Keratinocyte (primary cell): ENCODE results near the gene P4HB. TPM values are rescaled to one million over a fixed set of nuclear protein-coding genes. Genes with fewer than 3 reads are reported as not detected.

ENCODE experiments used
- DNase-seq: peaks from one replicate; pipeline ENCODE4 v3.0.0-alpha.2; 2011; ENCODE audit warnings: low read depth, missing footprints, low spot score
- FAIRE-seq: peaks from 2 replicates; lab custom pipeline; 2011; peaks lifted over from hg19 to GRCh38; lab: Jason Lieb, UNC
- H2AFZ ChIP-seq: 2 replicates; pipeline ENCODE4 v1.6.0; 2012; ENCODE audit warnings: low read length, control low read depth, inconsistent platforms; ENCODE audit not compliant: control insufficient read depth
- H3K27ac ChIP-seq: 2 replicates; pipeline ENCODE4 v1.5.1; 2011; ENCODE audit warnings: low read length; ENCODE audit not compliant: control insufficient read depth, insufficient read depth
- H3K27me3 ChIP-seq: 3 replicates; pipeline ENCODE4 v1.6.0; 2011; ENCODE audit warnings: low read length; ENCODE audit not compliant: control insufficient read depth, insufficient read depth; ENCODE audit errors: extremely low read depth
- H3K36me3 ChIP-seq, 2 experiments: 2 replicates in 1 of 2; 3 replicates in 1 of 2; pipeline ENCODE4 v1.5.1; 2011; ENCODE audit warnings: low read length in 2 of 2, mild to moderate bottlenecking in 1 of 2; ENCODE audit not compliant: control insufficient read depth in 2 of 2, insufficient read depth in 2 of 2; ENCODE audit errors: extremely low read depth in 1 of 2
- H3K4me1 ChIP-seq: 3 replicates; pipeline ENCODE4 v1.5.1; 2011; ENCODE audit warnings: low read length; ENCODE audit not compliant: control insufficient read depth, insufficient read depth; ENCODE audit errors: extremely low read depth
- H3K4me2 ChIP-seq: 3 replicates; pipeline ENCODE4 v1.6.0; 2011; ENCODE audit warnings: low read depth, low read length; ENCODE audit not compliant: control insufficient read depth, insufficient read depth; ENCODE audit errors: extremely low read depth
- H3K4me3 ChIP-seq, 3 experiments: fragments of 200-600 bp in 1 of 3; sonication (generic) in 1 of 3; 2 replicates in 2 of 3; 3 replicates in 1 of 3; pipeline ENCODE4 v1.5.1; 2011 to 2016; ENCODE audit warnings: low read length in 3 of 3, mild to moderate bottlenecking in 3 of 3, control low read depth in 2 of 3, inconsistent platforms in 1 of 3, low read depth in 1 of 3, mixed read lengths in 1 of 3, mixed run types in 1 of 3, moderate library complexity in 1 of 3; ENCODE audit not compliant: control insufficient read depth in 2 of 3, insufficient read depth in 2 of 3; ENCODE audit errors: extremely low read depth in 1 of 3
- H3K79me2 ChIP-seq: 2 replicates; pipeline ENCODE4 v1.6.0; 2012; ENCODE audit warnings: low read length; ENCODE audit not compliant: control insufficient read depth, insufficient read depth
- H3K9ac ChIP-seq: 3 replicates; pipeline ENCODE4 v1.6.0; 2011; ENCODE audit warnings: low read length; ENCODE audit not compliant: control insufficient read depth, insufficient read depth; ENCODE audit errors: extremely low read depth
- H3K9me1 ChIP-seq: 3 replicates; pipeline ENCODE4 v1.6.0; 2011; ENCODE audit warnings: low read length; ENCODE audit not compliant: control insufficient read depth, insufficient read depth; ENCODE audit errors: extremely low read depth
- H3K9me3 ChIP-seq: 2 replicates; pipeline ENCODE4 v1.5.1; 2012; ENCODE audit warnings: low read depth, low read length; ENCODE audit not compliant: control insufficient read depth
- H4K20me1 ChIP-seq: 3 replicates; pipeline ENCODE4 v1.6.0; 2011; ENCODE audit warnings: low read length; ENCODE audit not compliant: control insufficient read depth, insufficient read depth; ENCODE audit errors: extremely low read depth
- EZH2 ChIP-seq: IDR thresholded peaks from one replicate; pipeline ENCODE4 v1.6.1; 2012; ENCODE audit warnings: inconsistent platforms, mild to moderate bottlenecking, low read length, moderate library complexity
- dilution Hi-C: fragments of 300-500 bp; cut with MboI; formaldehyde crosslinking; loops from one replicate; pipeline ENCODE4 v1.7.0; 2020; ENCODE audit warnings: low sequenced_read_pairs; ENCODE audit not compliant: extremely low pct_ligation_motif_present
- polyA plus RNA-seq, 5 experiments: library from polyadenylated mRNA; depleted of rRNA in 3 of 5; stranded (reverse) in 3 of 5; stranded (forward) in 1 of 5; unstranded in 1 of 5; fragments of >200 nt; gene quantifications; 1 replicate in 1 of 5; 2 replicates in 3 of 5; 3 replicates in 1 of 5; pipeline versions ENCODE4 v1.2.1 to v1.2.3, GENCODE V29; 2011 to 2012; ENCODE audit warnings: missing spikeins in 2 of 5, low read depth in 1 of 5, low replicate concordance in 1 of 5
- TF ChIP-seq, protein P1 (sequence below), 3 experiments: IDR thresholded peaks in 1 of 3; conservative IDR thresholded peaks in 1 of 3; optimal IDR thresholded peaks in 1 of 3; 2 replicates in 2 of 3; 3 replicates in 1 of 3; pipeline versions ENCODE3 to v1.5.1; 2011; ENCODE audit warnings: low read length in 3 of 3, mild to moderate bottlenecking in 3 of 3, moderate library complexity in 2 of 3, control low read depth in 1 of 3, inconsistent platforms in 1 of 3; ENCODE audit not compliant: insufficient read depth in 2 of 3; ENCODE audit errors: extremely low read depth in 1 of 3

The P4HB gene
- polyA plus RNA-seq, 1 donor (not counting 4 experiments of a cell fraction or from before 2014, with no cell fraction given): 149 TPM

DNA sequence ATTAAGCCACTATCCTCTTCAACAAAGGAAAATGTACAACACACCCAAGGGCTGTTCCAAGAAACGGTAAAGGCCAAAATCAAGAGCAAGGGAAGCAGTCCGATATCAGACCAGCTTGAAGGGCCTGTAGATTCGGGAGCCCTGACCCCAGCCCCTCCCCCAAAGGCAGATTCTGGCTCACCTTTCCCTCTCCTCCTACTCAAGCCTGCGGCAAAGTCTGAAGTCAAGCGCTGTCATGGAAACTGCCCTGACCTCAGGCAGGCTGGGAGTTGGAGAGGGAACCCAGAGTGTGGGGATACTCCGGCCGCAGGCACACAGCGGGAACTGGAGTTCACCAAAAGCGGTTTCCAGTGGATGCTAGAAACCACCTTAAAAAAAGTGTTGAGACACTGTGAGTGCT lies 29.3 kb upstream of the P4HB start:
- DNase-seq: no peak
- Histone ChIP-seq H3K27ac (no peak overlapping the region), H3K79me2 (peaks cover 64% of the 10 kb centered on the region), H3K27me3 (no peaks in the 10 kb centered on the region), H3K36me3 (peaks cover 38 to 44% of the 10 kb centered on the region in 2 experiments), H3K4me3 (no peak overlapping the region), H3K9ac (no peak overlapping the region), H4K20me1 (no peaks in the 10 kb centered on the region), H3K9me1 (no peaks in the 10 kb centered on the region), H3K4me2 (no peak overlapping the region), H3K4me1 (peaks cover 13% of the 10 kb centered on the region), H3K9me3 (no peaks in the 10 kb centered on the region), H2AFZ (no peak overlapping the region)
- no peak for FAIRE-seq
- TF ChIP-seq, protein P1, sequence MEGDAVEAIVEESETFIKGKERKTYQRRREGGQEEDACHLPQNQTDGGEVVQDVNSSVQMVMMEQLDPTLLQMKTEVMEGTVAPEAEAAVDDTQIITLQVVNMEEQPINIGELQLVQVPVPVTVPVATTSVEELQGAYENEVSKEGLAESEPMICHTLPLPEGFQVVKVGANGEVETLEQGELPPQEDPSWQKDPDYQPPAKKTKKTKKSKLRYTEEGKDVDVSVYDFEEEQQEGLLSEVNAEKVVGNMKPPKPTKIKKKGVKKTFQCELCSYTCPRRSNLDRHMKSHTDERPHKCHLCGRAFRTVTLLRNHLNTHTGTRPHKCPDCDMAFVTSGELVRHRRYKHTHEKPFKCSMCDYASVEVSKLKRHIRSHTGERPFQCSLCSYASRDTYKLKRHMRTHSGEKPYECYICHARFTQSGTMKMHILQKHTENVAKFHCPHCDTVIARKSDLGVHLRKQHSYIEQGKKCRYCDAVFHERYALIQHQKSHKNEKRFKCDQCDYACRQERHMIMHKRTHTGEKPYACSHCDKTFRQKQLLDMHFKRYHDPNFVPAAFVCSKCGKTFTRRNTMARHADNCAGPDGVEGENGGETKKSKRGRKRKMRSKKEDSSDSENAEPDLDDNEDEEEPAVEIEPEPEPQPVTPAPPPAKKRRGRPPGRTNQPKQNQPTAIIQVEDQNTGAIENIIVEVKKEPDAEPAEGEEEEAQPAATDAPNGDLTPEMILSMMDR (optimal IDR thresholded peaks at IDR 0.05 in 1 of 3, IDR thresholded peaks at IDR 0.05 in 1 of 3, conservative IDR thresholded peaks at IDR 0.05 in 1 of 3; ENCODE audit: extremely low read depth in 1 of 3, insufficient read depth in 2 of 3, low read length in 3 of 3): no peak
- TF ChIP-seq EZH2: no peak
- dilution Hi-C loops: no loop called here

DNA sequence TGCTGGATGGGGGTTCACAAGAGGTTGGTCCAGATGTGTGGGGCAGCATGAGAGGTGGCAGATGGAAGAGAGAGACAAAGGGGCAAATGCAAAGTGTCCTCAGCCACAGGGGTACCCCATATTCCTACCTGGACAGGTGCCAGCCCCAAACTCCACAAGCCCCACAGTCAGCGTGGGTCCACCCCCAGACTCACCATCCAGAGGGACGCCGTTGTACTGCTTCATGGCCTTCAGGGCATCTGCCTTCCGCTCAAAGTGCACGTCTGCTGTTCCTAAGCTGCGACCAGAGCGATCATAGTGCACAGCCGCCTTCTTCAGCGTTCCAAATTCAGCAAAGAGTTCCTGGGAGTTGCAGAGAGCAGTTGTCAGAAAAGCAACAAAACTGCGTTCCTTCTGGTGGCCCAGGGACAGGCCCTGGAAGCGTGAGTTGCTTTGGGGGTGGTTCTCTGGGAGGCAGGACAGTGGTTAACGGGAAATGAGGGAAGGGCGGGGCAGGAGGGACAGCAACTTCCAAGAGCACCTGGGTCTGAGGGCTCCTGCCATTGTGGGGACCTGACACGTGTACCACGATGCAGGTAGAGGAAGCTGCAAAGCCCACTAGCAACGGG lies 28.8 kb upstream of the P4HB start:
- Histone ChIP-seq H3K4me2 (no peak overlapping the region), H2AFZ (no peak overlapping the region), H3K79me2 (peaks cover 65% of the 10 kb centered on the region), H3K9me1 (no peaks in the 10 kb centered on the region), H3K27ac (no peak overlapping the region), H3K9ac (no peak overlapping the region), H3K36me3 (peaks cover 40 to 44% of the 10 kb centered on the region in 2 experiments), H3K9me3 (no peaks in the 10 kb centered on the region), H3K27me3 (no peaks in the 10 kb centered on the region), H4K20me1 (no peaks in the 10 kb centered on the region), H3K4me3 (no peak overlapping the region), H3K4me1 (peaks cover 13% of the 10 kb centered on the region)
- TF ChIP-seq EZH2: no peak
- TF ChIP-seq, protein P1 (optimal IDR thresholded peaks at IDR 0.05 in 1 of 3, IDR thresholded peaks at IDR 0.05 in 1 of 3, conservative IDR thresholded peaks at IDR 0.05 in 1 of 3; ENCODE audit: extremely low read depth in 1 of 3, insufficient read depth in 2 of 3, low read length in 3 of 3): no peak
- no peak for DNase-seq
- FAIRE-seq: no peak
- dilution Hi-C loops: no loop called here
